Esophagus muscularis mucosa (tissue), 3 donors: ENCODE measurements around the gene TMEM220.

Experiments
- EP300 ChIP-seq: sonication (generic); formaldehyde crosslinking; IDR thresholded peaks from one replicate; pipeline ENCODE4 v1.6.1; 2017; ENCODE audit warnings: antibody characterized with exemption
- TF ChIP-seq, protein P1 (sequence below), 3 experiments: fragments of 200-600 bp in 2 of 3; fragments of 450-650 bp in 1 of 3; sonication (generic) in 2 of 3; IDR thresholded peaks; one replicate each; pipeline ENCODE4 v1.5.1; 2017 to 2019; ENCODE audit warnings: antibody characterized with exemption in 3 of 3, mild to moderate bottlenecking in 2 of 3, moderate library complexity in 1 of 3

DNA sequence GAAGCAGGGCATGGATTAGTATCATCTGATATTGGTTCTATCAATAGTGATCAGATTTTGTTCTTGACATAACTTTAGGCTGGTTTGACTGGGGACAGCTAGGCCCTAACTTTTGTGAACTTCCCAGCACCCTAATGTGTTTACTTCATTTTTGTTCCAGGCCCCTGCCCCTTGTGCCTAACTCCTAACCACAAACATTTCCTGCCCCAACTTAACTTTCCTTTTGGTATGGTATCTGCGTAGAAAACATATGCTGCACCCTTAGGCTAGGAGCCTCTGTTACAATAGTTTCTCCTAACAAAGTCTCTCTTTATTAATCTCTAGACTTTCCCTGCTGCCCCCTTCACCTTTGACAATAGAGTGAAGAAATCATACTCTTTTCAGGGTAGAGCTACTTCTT lies 30.0 kb downstream of the TMEM220 start:
- TF ChIP-seq, protein P1, sequence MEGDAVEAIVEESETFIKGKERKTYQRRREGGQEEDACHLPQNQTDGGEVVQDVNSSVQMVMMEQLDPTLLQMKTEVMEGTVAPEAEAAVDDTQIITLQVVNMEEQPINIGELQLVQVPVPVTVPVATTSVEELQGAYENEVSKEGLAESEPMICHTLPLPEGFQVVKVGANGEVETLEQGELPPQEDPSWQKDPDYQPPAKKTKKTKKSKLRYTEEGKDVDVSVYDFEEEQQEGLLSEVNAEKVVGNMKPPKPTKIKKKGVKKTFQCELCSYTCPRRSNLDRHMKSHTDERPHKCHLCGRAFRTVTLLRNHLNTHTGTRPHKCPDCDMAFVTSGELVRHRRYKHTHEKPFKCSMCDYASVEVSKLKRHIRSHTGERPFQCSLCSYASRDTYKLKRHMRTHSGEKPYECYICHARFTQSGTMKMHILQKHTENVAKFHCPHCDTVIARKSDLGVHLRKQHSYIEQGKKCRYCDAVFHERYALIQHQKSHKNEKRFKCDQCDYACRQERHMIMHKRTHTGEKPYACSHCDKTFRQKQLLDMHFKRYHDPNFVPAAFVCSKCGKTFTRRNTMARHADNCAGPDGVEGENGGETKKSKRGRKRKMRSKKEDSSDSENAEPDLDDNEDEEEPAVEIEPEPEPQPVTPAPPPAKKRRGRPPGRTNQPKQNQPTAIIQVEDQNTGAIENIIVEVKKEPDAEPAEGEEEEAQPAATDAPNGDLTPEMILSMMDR (IDR thresholded peaks at IDR 0.05): no peak
- TF ChIP-seq EP300: no peak
